GM19395 (cell line): ENCODE measurements around the gene IL25.
"Not testable (repeated sequence)": the region's sequence is repeated elsewhere in the genome, so short reads cannot be mapped to it uniquely, and the experiment has no call there.

Experiments
- ATAC-seq: cut with Tn5 transposase; IDR thresholded peaks from one replicate; pipeline ENCODE4 v1.9.1; 2021; ENCODE audit warnings: mild to moderate bottlenecking, moderate library complexity; ENCODE audit not compliant: unreplicated experiment

IL25 gene

GRCh38 chr14:23407516-23408306 lies 35.1 kb downstream of the IL25 start, which contains the start of gene MYH6:
MYH6 (minus strand) TSS chr14:23408273; CDS start chr14:23407223, 1,050 bp downstream.
- no peak for ATAC-seq

GRCh38 chr14:23408307-23408630 lies 35.7 kb downstream of the IL25 start:
- ATAC-seq: no peak

GRCh38 chr14:23409475-23409874 lies 36.9 kb downstream of the IL25 start:
- ATAC-seq: no peak

GRCh38 chr14:23409966-23410635 lies 37.5 kb downstream of the IL25 start:
- no peak for ATAC-seq

- ATAC-seq: no peak
These were observed 39.2 kb downstream of the IL25 start for GRCh38 chr14:23411563-23412525.

- ATAC-seq: no peak
These were observed 41.1 kb downstream of the IL25 start for GRCh38 chr14:23413681-23414080.

GRCh38 chr14:23414254-23414653 lies 41.6 kb downstream of the IL25 start:
- no peak for ATAC-seq

- ATAC-seq: no peak
These were observed 42.6 kb downstream of the IL25 start for GRCh38 chr14:23414906-23415820.

- no peak for ATAC-seq
These were observed 43.5 kb downstream of the IL25 start for GRCh38 chr14:23415821-23416778.

- ATAC-seq: no peak
These were observed 44.2 kb downstream of the IL25 start for GRCh38 chr14:23416801-23417200.

GRCh38 chr14:23417269-23417668 lies 44.7 kb downstream of the IL25 start:
- ATAC-seq: not testable (repeated sequence)

GRCh38 chr14:23418021-23418420 lies 45.4 kb downstream of the IL25 start:
- ATAC-seq: no peak

- not testable (repeated sequence) for ATAC-seq
These were observed 47.0 kb downstream of the IL25 start for GRCh38 chr14:23419646-23420045.

- ATAC-seq: no peak
These were observed 49.0 kb downstream of the IL25 start for GRCh38 chr14:23421594-23421993.

GRCh38 chr14:23423657-23424056 lies 51.0 kb downstream of the IL25 start:
- ATAC-seq: no peak

- ATAC-seq: no peak
These were observed 52.6 kb downstream of the IL25 start for GRCh38 chr14:23425169-23425568.

GRCh38 chr14:23425798-23426197 lies 53.2 kb downstream of the IL25 start:
- not testable (repeated sequence) for ATAC-seq
